Loucy (cell line): ENCODE measurements around the gene DNAJC30.

Experiments
- H2AFZ ChIP-seq: fragments of 200-600 bp; sonication (generic); 2 replicates; pipeline ENCODE4 v1.6.0; 2016; ENCODE audit warnings: antibody characterized with exemption, mild to moderate bottlenecking, low read length, moderate library complexity
- H3F3A ChIP-seq: fragments of 200-600 bp; 2 replicates; pipeline ENCODE4 v1.6.0; 2016; ENCODE audit warnings: antibody characterized with exemption, low read depth, mild to moderate bottlenecking
- H3K27me3 ChIP-seq: fragments of 200-600 bp; sonication (generic); 2 replicates; pipeline ENCODE4 v1.6.1; 2014; ENCODE audit warnings: low read length, mild to moderate bottlenecking; ENCODE audit not compliant: insufficient read depth, poor library complexity, severe bottlenecking
- H3K36me3 ChIP-seq: fragments of 200-600 bp; sonication (generic); 2 replicates; pipeline ENCODE4 v1.6.1; 2016; ENCODE audit warnings: low read length; ENCODE audit not compliant: insufficient read depth
- H3K4me1 ChIP-seq: fragments of 200-600 bp; sonication (generic); 2 replicates; pipeline ENCODE4 v1.5.1; 2014; ENCODE audit warnings: low read length, mild to moderate bottlenecking; ENCODE audit not compliant: insufficient read depth, poor library complexity, severe bottlenecking
- H3K4me2 ChIP-seq: fragments of 200-600 bp; sonication (generic); 2 replicates; pipeline ENCODE4 v1.6.0; 2014; ENCODE audit warnings: antibody characterized with exemption, low read length, low read depth, mild to moderate bottlenecking; ENCODE audit not compliant: poor library complexity, severe bottlenecking
- H3K4me3 ChIP-seq: fragments of 200-600 bp; sonication (generic); 2 replicates; pipeline ENCODE4 v1.5.1; 2014; ENCODE audit warnings: low read length, mild to moderate bottlenecking, mixed read lengths; ENCODE audit not compliant: poor library complexity, severe bottlenecking
- H3K79me2 ChIP-seq: fragments of 200-600 bp; sonication (generic); 2 replicates; pipeline ENCODE4 v1.6.1; 2014; ENCODE audit warnings: low read length; ENCODE audit not compliant: insufficient read depth
- H3K9ac ChIP-seq: fragments of 200-600 bp; sonication (generic); 2 replicates; pipeline ENCODE4 v1.6.0; 2014; ENCODE audit warnings: mild to moderate bottlenecking, low read depth, low read length, moderate library complexity; ENCODE audit not compliant: poor library complexity, severe bottlenecking
- H3K9me2 ChIP-seq: fragments of 200-600 bp; sonication (generic); replicated peaks from 2 replicates; pipeline ENCODE4 v1.6.1; 2016; ENCODE audit warnings: low read depth, low read length, mixed read lengths
- H3K9me3 ChIP-seq: fragments of 200-600 bp; sonication (generic); 2 replicates; pipeline ENCODE4 v1.6.1; 2014; ENCODE audit warnings: mild to moderate bottlenecking, antibody characterized with exemption, low read length, low read depth; ENCODE audit not compliant: insufficient read depth
- H4K20me1 ChIP-seq: fragments of 200-600 bp; sonication (generic); 2 replicates; pipeline ENCODE4 v1.6.0; 2014; ENCODE audit warnings: antibody characterized with exemption, low read length, mild to moderate bottlenecking; ENCODE audit not compliant: insufficient read depth, poor library complexity, severe bottlenecking
- CTCF ChIP-seq: fragments of 200-600 bp; sonication (generic); conservative IDR thresholded peaks from 2 replicates; pipeline ENCODE4 v1.5.1; 2014; ENCODE audit warnings: mild to moderate bottlenecking, antibody characterized with exemption, low read length
- EZH2phosphoT487 ChIP-seq: fragments of 200-600 bp; IDR thresholded peaks from 2 replicates; pipeline ENCODE4 v1.6.1; 2018; ENCODE audit warnings: antibody characterized with exemption, mild to moderate bottlenecking, moderate library complexity, borderline replicate concordance

Gene DNAJC30

GRCh38 chr7:73690646-73691045 is 7.4 kb upstream of the DNAJC30 start:
- peaks cover 20% of the 10 kb centered on the region; the same call in 1 of the 2 replicates for H3K79me2 ChIP-seq
- H2AFZ ChIP-seq: no peak overlapping the region
- no peak overlapping the region for H3K9ac ChIP-seq
- H3K36me3 ChIP-seq: peaks cover 66% of the 10 kb centered on the region; the same call in 1 of the 2 replicates
- no peaks in the 10 kb centered on the region for H3K4me1 ChIP-seq
- no peaks in the 10 kb centered on the region for H3K9me3 ChIP-seq
- H4K20me1 ChIP-seq: no peaks in the 10 kb centered on the region
- no peaks in the 10 kb centered on the region for H3F3A ChIP-seq
- no peak overlapping the region for H3K4me2 ChIP-seq
- H3K9me2 ChIP-seq: no peaks in the 10 kb centered on the region
- TF ChIP-seq CTCF (no peak), EZH2phosphoT487 (no peak)
- no peak overlapping the region for H3K4me3 ChIP-seq
- H3K27me3 ChIP-seq: no peaks in the 10 kb centered on the region

- H3K79me2 ChIP-seq: peaks cover 41% of the 10 kb centered on the region
- H3K4me1 ChIP-seq: peaks cover 2% of the 10 kb centered on the region
- no peak overlapping the region for H3K4me3 ChIP-seq
- peaks cover 5% of the 10 kb centered on the region for H4K20me1 ChIP-seq
- peaks cover 46% of the 10 kb centered on the region; the same call in 1 of the 2 replicates for H3K36me3 ChIP-seq
- no peak overlapping the region for H2AFZ ChIP-seq
- no peaks in the 10 kb centered on the region for H3K27me3 ChIP-seq
- no peaks in the 10 kb centered on the region for H3K9me3 ChIP-seq
- no peaks in the 10 kb centered on the region for H3K9me2 ChIP-seq
- no peak for TF ChIP-seq EZH2phosphoT487
- TF ChIP-seq CTCF: no peak
- H3K9ac ChIP-seq: no peak overlapping the region
- no peaks in the 10 kb centered on the region for H3F3A ChIP-seq
- no peak overlapping the region for H3K4me2 ChIP-seq
Measured at GRCh38 chr7:73688288-73688687, 5.0 kb upstream of the DNAJC30 start.

- no peaks in the 10 kb centered on the region for H3K9me3 ChIP-seq
- H3K9ac ChIP-seq: no peak overlapping the region
- TF ChIP-seq EZH2phosphoT487 (no peak), CTCF (no peak)
- H3K9me2 ChIP-seq: no peaks in the 10 kb centered on the region
- no peak overlapping the region for H2AFZ ChIP-seq
- H3K4me2 ChIP-seq: peak overlapping the region; percentile 27
- H3F3A ChIP-seq: no peaks in the 10 kb centered on the region
- peaks cover 14% of the 10 kb centered on the region for H4K20me1 ChIP-seq
- H3K27me3 ChIP-seq: no peaks in the 10 kb centered on the region
- peaks cover 20% of the 10 kb centered on the region; the same call in 1 of the 2 replicates for H3K36me3 ChIP-seq
- H3K4me3 ChIP-seq: no peak overlapping the region
- H3K4me1 ChIP-seq: peaks cover 16% of the 10 kb centered on the region
- peaks cover 70% of the 10 kb centered on the region for H3K79me2 ChIP-seq
Measured at GRCh38 chr7:73685311-73685710, 2.1 kb upstream of the DNAJC30 start.
